Activated CD4-positive, alpha-beta T cell treated with anti-CD3 and anti-CD28 coated beads, Interleukin-2, amount 50 U/mL, for 16 hours (primary cell): ENCODE data around the gene GNAZ.
A peak's percentile ranks its signal among the peaks of the same experiment; 100 is the strongest.

Source experiments
- DNase-seq: peaks from one replicate; pipeline ENCODE4 v3.0.0-alpha.2; 2020

GNAZ gene

GRCh38 chr22:23109079-23109347 is 38.7 kb downstream of the GNAZ start:
- DNase-seq = no peak

GRCh38 chr22:23109441-23109978 is 39.2 kb downstream of the GNAZ start:
- DNase-seq = no peak

- no peak for DNase-seq
Measured at GRCh38 chr22:23110190-23110921, 40.0 kb downstream of the GNAZ start.

DNA sequence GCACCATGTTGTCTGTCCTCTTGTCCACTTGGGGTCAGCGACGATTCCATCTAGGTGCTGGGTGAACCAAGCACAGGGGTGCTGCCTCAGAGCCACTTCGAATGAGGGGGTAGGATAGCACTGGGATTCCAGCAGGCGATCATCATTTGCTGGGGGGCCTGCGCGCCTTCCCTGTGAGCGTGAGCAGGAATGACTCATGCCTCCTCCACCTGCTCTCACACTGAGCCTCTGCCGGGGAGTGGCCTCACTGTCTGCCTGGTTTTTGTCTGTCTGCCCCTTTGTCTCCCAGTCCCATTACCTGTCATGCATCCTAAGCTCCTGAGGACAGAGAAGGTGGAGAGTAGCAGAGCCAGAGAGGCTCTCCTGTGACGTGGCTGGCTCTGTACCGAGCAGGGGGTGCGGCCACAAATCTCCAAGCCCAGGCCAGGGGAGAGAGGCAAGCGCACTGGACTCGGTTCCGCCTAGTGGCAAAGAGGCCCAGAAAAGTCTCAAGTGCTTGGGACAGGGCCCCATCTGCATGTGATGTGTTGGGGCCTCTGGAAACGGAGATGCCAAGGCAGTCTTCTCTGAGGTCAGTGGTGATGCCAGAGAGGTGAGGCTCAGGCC is 40.7 kb downstream of the GNAZ start:
- no peak for DNase-seq

DNA sequence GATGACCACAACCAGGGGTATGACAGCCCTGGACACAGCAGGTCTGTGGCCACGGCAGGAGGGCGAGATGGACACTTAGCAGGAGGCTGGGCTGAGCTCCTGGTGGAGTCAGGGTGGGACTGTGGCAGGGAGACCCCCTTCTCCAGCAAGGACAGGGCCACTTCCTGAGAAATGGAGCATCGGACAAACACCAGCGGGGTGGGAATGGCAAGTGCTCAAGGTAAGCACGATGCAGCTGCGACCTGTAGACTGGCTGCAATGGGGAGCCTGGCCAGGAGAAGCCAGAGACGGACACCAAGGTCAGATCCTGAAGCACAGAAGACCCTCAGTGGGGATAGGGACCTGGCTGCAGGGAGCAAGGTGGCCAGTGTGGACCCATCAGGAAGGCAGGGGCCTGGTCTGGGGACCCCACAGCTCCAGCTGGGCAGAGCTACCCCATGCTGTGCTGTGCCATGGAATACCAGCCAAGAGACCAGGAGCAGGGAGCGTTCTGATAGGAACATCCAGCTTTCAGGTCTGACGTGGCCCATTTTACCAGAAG is 42.2 kb downstream of the GNAZ start:
- DNase-seq = no peak

GRCh38 chr22:23113067-23113846 is 42.9 kb downstream of the GNAZ start:
- no peak for DNase-seq

- no peak for DNase-seq
Measured at GRCh38 chr22:23113847-23114720, 43.8 kb downstream of the GNAZ start.

DNA sequence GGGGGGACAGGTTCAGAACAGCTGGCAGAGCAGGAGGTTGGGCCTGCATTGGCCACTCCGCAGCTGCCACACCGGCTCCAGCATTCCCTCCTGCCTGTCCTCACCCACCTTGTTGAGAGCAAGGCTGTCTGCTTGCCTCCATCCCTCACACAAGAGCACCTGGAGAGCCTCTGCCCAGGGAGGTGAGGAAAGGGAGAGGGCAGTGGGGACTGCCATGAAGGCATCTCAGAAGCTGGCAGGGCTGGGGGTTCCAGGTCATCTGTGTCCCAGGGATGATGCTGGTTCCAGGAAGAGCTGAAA is 44.4 kb downstream of the GNAZ start:
- no peak for DNase-seq

GRCh38 chr22:23115369-23115768 is 45.0 kb downstream of the GNAZ start:
- no peak for DNase-seq

- DNase-seq = no peak
Measured at GRCh38 chr22:23115825-23116494, 45.6 kb downstream of the GNAZ start.

DNA sequence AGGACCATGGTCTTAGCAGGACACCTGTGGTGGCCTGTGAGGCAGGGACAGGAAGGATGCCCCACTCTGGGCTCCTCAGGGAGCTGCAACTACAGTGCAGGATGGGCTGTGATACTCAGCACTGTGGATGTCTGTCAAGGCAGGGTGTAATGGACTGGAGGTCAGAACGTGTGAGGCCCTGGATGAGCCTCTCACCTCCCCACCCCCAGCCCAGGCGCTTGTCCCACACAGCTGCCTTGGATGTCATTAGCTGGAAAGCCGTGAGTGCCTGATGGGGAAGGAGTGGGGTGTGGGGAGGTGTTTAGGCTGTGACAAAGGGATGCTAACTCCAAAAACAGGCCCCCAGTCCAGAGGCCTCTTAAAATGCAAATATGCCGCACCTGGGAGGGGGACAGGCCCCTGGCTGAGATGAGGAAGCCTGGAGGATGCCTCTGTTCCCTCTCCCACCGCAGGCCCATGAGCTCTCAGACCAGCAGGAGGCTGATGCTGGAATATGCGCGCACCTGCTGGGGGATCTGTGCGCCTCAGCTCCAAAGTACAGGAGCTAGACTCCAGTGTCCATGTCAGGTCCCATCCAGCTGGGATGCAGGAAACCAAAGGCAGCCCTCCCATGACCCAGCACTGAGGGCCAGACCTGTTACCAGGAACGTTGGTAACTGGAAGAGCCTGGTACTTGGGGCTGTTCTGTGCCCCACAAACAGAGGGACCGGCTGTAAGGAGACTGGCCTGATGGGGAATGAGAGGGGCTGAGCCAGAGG is 46.4 kb downstream of the GNAZ start:
- no peak for DNase-seq

GRCh38 chr22:23117275-23117674 is 47.0 kb downstream of the GNAZ start:
- no peak for DNase-seq

DNA sequence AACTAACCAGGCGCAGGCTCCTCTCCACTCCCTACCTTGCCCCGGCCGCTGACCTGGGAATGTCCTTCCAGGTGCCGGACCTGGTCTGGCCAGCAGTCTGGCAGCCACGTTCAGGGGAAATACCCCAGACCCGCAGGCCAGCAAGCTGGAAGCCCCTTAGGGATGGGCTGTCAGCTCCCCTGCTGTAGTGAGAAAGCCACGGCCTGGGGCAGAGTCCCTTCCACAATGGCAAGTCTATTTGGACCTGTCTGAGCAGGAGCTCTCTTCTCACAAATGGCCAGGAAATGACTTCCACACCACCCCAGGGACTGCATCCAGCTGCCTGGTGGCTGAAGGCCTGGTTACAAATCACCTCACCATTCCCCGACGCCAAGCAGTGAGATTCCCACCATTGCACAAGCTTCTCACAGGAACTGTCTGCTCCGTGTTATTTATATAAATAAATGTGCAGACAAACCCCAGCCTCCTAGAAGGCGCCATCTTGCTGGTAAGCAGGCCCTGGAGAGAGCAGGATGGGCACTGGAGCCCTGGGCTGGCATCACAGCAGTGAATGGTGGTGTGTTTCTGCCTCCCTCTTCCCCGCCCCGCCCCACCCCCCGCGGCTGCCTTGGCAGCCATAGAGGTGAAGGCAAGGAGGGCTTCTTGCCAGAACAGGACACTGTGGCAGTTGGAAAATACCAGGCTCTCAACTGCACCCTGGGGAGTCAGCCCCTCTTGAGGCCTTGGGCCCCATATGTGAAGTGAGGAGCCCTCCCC is 47.8 kb downstream of the GNAZ start:
- DNase-seq = no peak

DNA sequence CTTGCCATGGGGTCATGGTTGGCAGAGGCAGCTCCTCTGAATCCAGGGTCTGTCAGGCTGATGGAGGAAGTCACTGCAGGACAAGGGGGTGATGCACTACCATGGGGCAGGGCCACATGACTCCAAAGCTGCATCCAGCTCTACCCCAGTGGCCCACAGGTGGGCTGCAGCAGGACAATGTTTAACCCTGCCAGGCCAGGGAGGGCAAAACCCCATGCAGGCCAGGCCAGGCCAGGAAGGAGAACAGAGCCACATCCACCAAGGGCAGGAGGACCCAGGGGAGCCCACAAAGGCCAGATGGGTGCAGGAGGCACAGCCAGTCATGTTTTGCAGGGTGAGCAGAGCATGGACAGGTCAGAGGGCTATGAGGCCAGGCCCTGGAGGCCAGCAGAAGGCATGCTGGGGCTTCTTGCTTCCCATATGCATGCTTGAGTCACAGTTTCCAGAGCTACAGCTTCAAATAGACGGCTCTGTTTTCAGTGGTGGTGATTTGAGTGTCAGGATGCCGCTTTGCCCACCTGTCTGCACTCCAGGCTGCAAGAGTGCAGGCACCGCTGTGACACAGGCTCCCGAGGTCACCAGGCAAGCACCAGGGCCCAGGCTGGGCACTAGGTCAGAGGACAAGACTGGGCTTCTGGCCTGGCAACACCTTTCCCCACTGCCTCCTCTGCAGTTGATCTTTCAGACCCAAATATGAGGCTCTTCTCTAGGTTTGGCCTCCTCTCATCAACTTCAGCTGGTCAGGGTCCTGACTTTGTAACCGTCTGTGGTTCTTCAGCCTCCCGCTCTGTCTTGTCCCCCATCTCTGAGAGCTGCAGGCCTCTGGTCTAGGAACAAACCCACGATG is 48.6 kb downstream of the GNAZ start:
- no peak for DNase-seq

DNA sequence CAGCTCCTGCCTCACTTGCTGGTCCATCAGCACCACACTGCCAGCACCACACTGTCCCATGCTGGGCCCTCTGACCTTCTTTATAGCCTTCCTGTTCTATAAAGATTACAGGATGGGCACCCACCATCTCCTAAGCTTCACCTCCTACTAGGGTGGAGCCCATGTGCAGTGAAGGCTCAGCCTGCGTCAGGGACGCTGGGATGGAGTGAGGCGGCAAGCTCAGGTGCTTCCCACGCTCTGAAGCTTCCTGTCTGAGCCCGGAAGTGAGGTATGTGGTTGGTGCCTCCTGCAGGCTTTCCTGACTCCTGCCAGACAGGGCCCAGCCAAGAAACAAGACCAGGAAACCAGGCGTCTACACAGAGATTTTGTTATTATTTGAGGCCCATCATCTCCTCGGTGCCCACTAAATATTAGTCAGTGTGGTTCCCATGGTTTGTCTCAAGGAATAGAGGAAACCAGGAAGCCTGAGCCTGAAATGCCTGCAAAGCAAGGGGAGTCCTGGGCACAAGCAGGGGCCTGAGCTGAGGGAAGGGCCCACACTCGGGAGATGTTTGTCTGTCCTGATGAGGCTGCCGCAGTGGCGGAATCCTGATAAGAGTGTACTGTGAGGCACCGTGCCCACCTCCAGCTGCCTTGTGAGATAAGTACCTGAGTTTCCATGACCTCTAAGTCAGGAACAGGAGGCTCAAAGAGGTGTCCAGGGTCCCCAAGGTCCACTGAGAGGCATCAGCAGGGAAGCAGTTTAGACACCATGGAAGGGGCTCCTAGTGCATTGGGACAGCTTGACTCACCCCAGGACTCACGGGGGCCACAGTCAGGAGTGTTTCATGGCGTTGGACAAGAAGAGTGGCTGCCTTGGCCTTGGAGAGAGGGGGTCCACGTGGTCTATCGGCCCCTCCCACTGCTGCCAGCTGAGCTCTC is 49.4 kb downstream of the GNAZ start:
- DNase-seq = peak; percentile 57

GRCh38 chr22:23120415-23120899 is 50.1 kb downstream of the GNAZ start:
- DNase-seq = no peak

DNA sequence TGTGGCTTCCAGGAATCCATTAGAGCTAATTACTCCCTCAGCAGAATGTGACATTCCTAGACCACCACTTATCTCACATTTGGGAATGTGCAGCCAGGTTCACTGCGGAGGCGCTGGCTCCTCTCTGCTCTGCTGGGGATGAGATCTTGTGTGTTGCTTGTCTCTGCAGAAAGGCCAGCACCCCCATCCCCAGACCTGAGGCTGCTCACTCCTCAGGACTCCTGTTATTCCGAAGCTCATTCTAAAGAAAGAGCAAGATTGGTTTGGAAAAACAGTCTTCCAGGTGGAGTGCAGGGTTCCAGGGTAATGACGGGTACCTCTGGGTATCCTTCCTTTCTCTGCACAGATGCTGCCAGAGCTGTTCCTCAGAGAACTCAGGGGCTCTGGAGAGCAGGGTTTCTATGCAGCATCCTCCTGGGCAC is 50.7 kb downstream of the GNAZ start:
- DNase-seq = no peak

- DNase-seq = no peak
Measured at GRCh38 chr22:23121424-23121823, 51.1 kb downstream of the GNAZ start.
